H1 (cell line): ENCODE data around the gene KIF3B. TPM values are rescaled to one million over a fixed set of nuclear protein-coding genes. Genes with fewer than 3 reads are reported as not detected.

Experiments
- CTCF ChIA-PET: fragments of 300-600 bp; sonication (Branson Sonifier 250); formaldehyde crosslinking; loops from one replicate; lab custom pipeline; 2021; ENCODE audit not compliant: partially characterized antibody; lab: Charles Lee
- POLR2A ChIA-PET: fragments of 300-600 bp; sonication (Branson Sonifier 250); formaldehyde crosslinking; loops from one replicate; lab custom pipeline; 2021; ENCODE audit warnings: inconsistent platforms; ENCODE audit not compliant: partially characterized antibody; lab: Charles Lee
- DNase-seq, 2 experiments: peaks; one replicate each; pipeline versions ENCODE4 v3.0.0 to v3.0.0-alpha.2; 2010 to 2022; ENCODE audit warnings: low spot score in 2 of 2, low read depth in 1 of 2, mixed read lengths in 1 of 2
- FAIRE-seq: peaks from 2 replicates; lab custom pipeline; 2011; peaks lifted over from hg19 to GRCh38; lab: Jason Lieb, UNC
- H2AFZ ChIP-seq: 2 replicates; pipeline ENCODE4 v1.8.1; 2012; ENCODE audit warnings: low read length, inconsistent platforms
- H2AK5ac ChIP-seq: 2 replicates; pipeline ENCODE4 v1.6.1; 2013; ENCODE audit warnings: low read depth, low read length
- H2BK120ac ChIP-seq: replicated peaks from 2 replicates; pipeline ENCODE3; 2013; ENCODE audit warnings: low read depth, low read length, inconsistent platforms
- H2BK12ac ChIP-seq: 2 replicates; pipeline ENCODE4 v1.6.1; 2013; ENCODE audit warnings: low read depth, low read length
- H2BK15ac ChIP-seq: 2 replicates; pipeline ENCODE4 v1.6.1; 2013; ENCODE audit warnings: low read length
- H2BK20ac ChIP-seq: 2 replicates; pipeline ENCODE4 v1.6.1; 2013; ENCODE audit warnings: low read length
- H2BK5ac ChIP-seq: 2 replicates; pipeline ENCODE4 v1.6.1; 2013; ENCODE audit warnings: low read depth, low read length
- H3K14ac ChIP-seq: 2 replicates; pipeline ENCODE4 v1.6.1; 2013; ENCODE audit warnings: inconsistent platforms; ENCODE audit not compliant: insufficient read length
- H3K18ac ChIP-seq: 2 replicates; pipeline ENCODE4 v1.6.1; 2013; ENCODE audit warnings: low read length; ENCODE audit errors: extremely low read depth
- H3K23ac ChIP-seq: 2 replicates; pipeline ENCODE4 v1.6.1; 2013; ENCODE audit warnings: inconsistent platforms; ENCODE audit not compliant: insufficient read length
- H3K23me2 ChIP-seq: 2 replicates; pipeline ENCODE4 v1.6.1; 2013; ENCODE audit warnings: low read depth, low read length
- H3K27ac ChIP-seq: 2 replicates; pipeline ENCODE4 v1.6.1; 2011; ENCODE audit warnings: low read depth, low read length, inconsistent platforms
- H3K27me3 ChIP-seq, 4 experiments: replicated peaks in 1 of 4; 1 replicate in 1 of 4; 2 replicates in 3 of 4; pipeline versions ENCODE4 v1.6.1 to v1.8.1; 2011 to 2013; ENCODE audit warnings: low read length in 3 of 4, mild to moderate bottlenecking in 3 of 4, inconsistent platforms in 2 of 4, mixed read lengths in 2 of 4, moderate library complexity in 1 of 4; ENCODE audit not compliant: control insufficient read depth in 3 of 4, insufficient read depth in 3 of 4; ENCODE audit errors: extremely low read depth in 1 of 4
- H3K36me3 ChIP-seq, 4 experiments: 2 replicates each; pipeline versions ENCODE4 v1.6.1 to v1.8.1; 2011 to 2013; ENCODE audit warnings: mild to moderate bottlenecking in 4 of 4, low read length in 3 of 4, moderate library complexity in 2 of 4, control low read depth in 1 of 4, inconsistent platforms in 1 of 4; ENCODE audit not compliant: insufficient read depth in 4 of 4, control insufficient read depth in 2 of 4
- H3K4ac ChIP-seq: replicated peaks from 2 replicates; pipeline ENCODE3; 2013; ENCODE audit warnings: low read length, low read depth, mixed read lengths, inconsistent platforms; ENCODE audit not compliant: insufficient read length
- H3K4me1 ChIP-seq, 4 experiments: replicated peaks in 1 of 4; 1 replicate in 1 of 4; 2 replicates in 3 of 4; pipeline versions ENCODE4 v1.6.1 to v1.8.1; 2011 to 2013; ENCODE audit warnings: low read length in 3 of 4, inconsistent platforms in 2 of 4, mixed read lengths in 1 of 4; ENCODE audit not compliant: insufficient read depth in 4 of 4, control insufficient read depth in 3 of 4
- H3K4me2 ChIP-seq, 2 experiments: 2 replicates each; pipeline versions ENCODE4 v1.6.1 to v1.8.1; 2011 to 2013; ENCODE audit warnings: low read depth in 2 of 2, low read length in 2 of 2, control low read depth in 1 of 2, inconsistent platforms in 1 of 2, mild to moderate bottlenecking in 1 of 2; ENCODE audit not compliant: insufficient read depth in 1 of 2
- H3K4me3 ChIP-seq, 4 experiments: fragments of 200-600, 300-600 bp in 1 of 4; sonication (generic), shearing (Covaris generic), sonication (Bioruptor Twin) in 1 of 4; 2 replicates each; pipeline versions ENCODE4 v1.5.1 to v1.8.1; 2011 to 2016; ENCODE audit warnings: low read length in 4 of 4, low read depth in 3 of 4, control low read depth in 2 of 4, inconsistent platforms in 2 of 4, mild to moderate bottlenecking in 2 of 4, mixed read lengths in 1 of 4, moderate library complexity in 1 of 4; ENCODE audit not compliant: insufficient read depth in 2 of 4; ENCODE audit errors: extremely low read depth in 1 of 4
- H3K56ac ChIP-seq: replicated peaks from 2 replicates; pipeline ENCODE3; 2013; ENCODE audit warnings: low read depth, mild to moderate bottlenecking, mixed read lengths, low read length, inconsistent platforms; ENCODE audit not compliant: insufficient read length
- H3K79me1 ChIP-seq: 2 replicates; pipeline ENCODE4 v1.6.1; 2013; ENCODE audit warnings: low read depth, low read length, control low read depth
- H3K79me2 ChIP-seq, 2 experiments: 2 replicates each; pipeline versions ENCODE4 v1.6.1 to v1.8.1; 2012 to 2013; ENCODE audit warnings: low read length in 2 of 2, mild to moderate bottlenecking in 2 of 2, inconsistent platforms in 1 of 2; ENCODE audit not compliant: insufficient read depth in 2 of 2, control insufficient read depth in 1 of 2
- H3K9ac ChIP-seq, 4 experiments: replicated peaks in 1 of 4; 1 replicate in 1 of 4; 2 replicates in 3 of 4; pipeline versions ENCODE4 v1.6.1 to v1.8.1; 2011 to 2013; ENCODE audit warnings: low read depth in 3 of 4, low read length in 3 of 4, control low read depth in 2 of 4, mild to moderate bottlenecking in 2 of 4, moderate library complexity in 2 of 4, inconsistent platforms in 1 of 4; ENCODE audit errors: extremely low read depth in 1 of 4
- H3K9me3 ChIP-seq, 2 experiments: 2 replicates each; pipeline versions ENCODE4 v1.6.1 to v1.8.1; 2012 to 2013; ENCODE audit warnings: mild to moderate bottlenecking in 2 of 2, moderate library complexity in 2 of 2, control low read depth in 1 of 2, inconsistent platforms in 1 of 2, low read depth in 1 of 2, low read length in 1 of 2, mixed read lengths in 1 of 2; ENCODE audit not compliant: insufficient read depth in 2 of 2
- H4K20me1 ChIP-seq, 2 experiments: replicated peaks in 1 of 2; 2 replicates each; pipeline versions ENCODE3 to v1.8.1; 2011 to 2013; ENCODE audit warnings: inconsistent platforms in 2 of 2, low read length in 2 of 2, mild to moderate bottlenecking in 1 of 2; ENCODE audit not compliant: insufficient read depth in 2 of 2, control insufficient read depth in 1 of 2
- H4K5ac ChIP-seq: 2 replicates; pipeline ENCODE4 v1.6.1; 2013; ENCODE audit warnings: low read length, low read depth, mixed read lengths, inconsistent platforms; ENCODE audit not compliant: insufficient read length
- H4K8ac ChIP-seq: 2 replicates; pipeline ENCODE4 v1.8.0; 2013; ENCODE audit warnings: mild to moderate bottlenecking, moderate library complexity, low read length, inconsistent platforms; ENCODE audit not compliant: insufficient read depth; ENCODE audit errors: extremely low read depth
- H4K91ac ChIP-seq: replicated peaks from 2 replicates; pipeline ENCODE3; 2013; ENCODE audit warnings: low read length, mixed read lengths, inconsistent platforms; ENCODE audit not compliant: insufficient read length
- CEBPB ChIP-seq: IDR thresholded peaks from 2 replicates; pipeline ENCODE4 v1.6.1; 2012; ENCODE audit warnings: low read depth, low read length
- CHD2 ChIP-seq: IDR thresholded peaks from 2 replicates; pipeline ENCODE4 v1.6.1; 2012; ENCODE audit warnings: low read length, improper control_type of control experiment
- WGBS, 2 experiments: shearing (Covaris generic) in 1 of 2; methylation state at CpG; one replicate each; pipeline versions ENCODE4 v1.1.6 to v1.1.7; 2013 to 2015; ENCODE audit warnings: low lambda C conversion rate in 2 of 2, mixed read lengths in 2 of 2, inconsistent platforms in 1 of 2, low coverage in 1 of 2, missing lambda C conversion rate in 1 of 2; ENCODE audit not compliant: insufficient replicate concordance in 2 of 2, insufficient coverage in 1 of 2, insufficient read length in 1 of 2; ENCODE audit errors: extremely low coverage in 1 of 2, missing lambda C conversion rate in 1 of 2; 5-methylcytosine and 5-hydroxymethylcytosine counted together
- polyA plus RNA-seq, 7 experiments: library from polyadenylated mRNA; depleted of rRNA in 3 of 7; stranded (reverse) in 5 of 7; unstranded in 2 of 7; fragments of >200 nt in 5 of 7; fragments of 200-250 nt in 2 of 7; gene quantifications; 1 replicate in 5 of 7; 2 replicates in 1 of 7; 4 replicates in 1 of 7; pipeline versions ENCODE4 v1.2.1 to v1.2.3, GENCODE V29; 2011 to 2013; ENCODE audit warnings: missing spikeins in 2 of 7, mixed read lengths in 2 of 7
- total RNA-seq: library from RNA; stranded (reverse); fragmentation: NEBNext Ultra II Directional; extraction: Animal tissue kit (Norgen Biotek cat#: 25700); gene quantifications from 2 replicates; pipeline ENCODE4 v1.2.1, GENCODE V29; 2021

KIF3B gene
- total and polyA plus RNA-seq, 2 of the 8 experiments (the other 6 are each of a cell fraction or from before 2014, with no cell fraction given): 10.1 to 22.4 TPM

GRCh38 chr20:32352121-32352720 lies 74.8 kb downstream of the KIF3B start:
- Histone ChIP-seq H4K8ac (no peak overlapping the region), H3K27ac (no peak overlapping the region), H3K56ac (no peak overlapping the region), H3K23ac (no peak overlapping the region), H3K9me3 (no peaks in the 10 kb centered on the region), H3K4me1 (no peaks in the 10 kb centered on the region; a peak in 1 of 7 replicates), H3K79me2 (no peaks in the 10 kb centered on the region)
- DNase-seq: no peak
- TF ChIP-seq CHD2 (no peak), CEBPB (peak; percentile 16; the same call in 1 of the 2 replicates)
- TF ChIP-seq, all 59 proteins: peak for 1
- H4K5ac ChIP-seq: no peak overlapping the region
- no peaks in the 10 kb centered on the region for H3K36me3 ChIP-seq
- H3K18ac ChIP-seq: no peak overlapping the region
- H3K14ac ChIP-seq: no peak overlapping the region
- no peaks in the 10 kb centered on the region for H3K79me1 ChIP-seq
- no peaks in the 10 kb centered on the region for H4K20me1 ChIP-seq
- H3K4ac ChIP-seq: no peak overlapping the region
- H3K23me2 ChIP-seq: no peaks in the 10 kb centered on the region
- H3K4me2 ChIP-seq: no peak overlapping the region
- H3K9ac ChIP-seq: no peak overlapping the region
- no peak overlapping the region for H3K4me3 ChIP-seq
- no peak overlapping the region for H4K91ac ChIP-seq
- peaks cover 0 to 3% (median 0%) of the 10 kb centered on the region in 4 experiments; a peak in 2 of 7 replicates for H3K27me3 ChIP-seq
- WGBS, 2 experiments: 83% methylated on average over 3 of the region's 3 CpGs; no CpG with 5 or more reads in 1 of the 2 experiments
- ChIA-PET CTCF (interaction anchor here (2.1 kb wide), 1 partner anchor 13 kb away, joined by 14 read pairs; no protein-coding TSS in a partner anchor), POLR2A (interaction anchor here (0.8 kb wide), 1 partner anchor 161 kb away, joined by 3 read pairs; no protein-coding TSS in a partner anchor)
- H2AK5ac ChIP-seq: no peak overlapping the region
- H2BK20ac ChIP-seq: no peak overlapping the region
- no peak overlapping the region for H2BK12ac ChIP-seq
- no peak overlapping the region for H2AFZ ChIP-seq
- H2BK5ac ChIP-seq: no peak overlapping the region
- H2BK120ac ChIP-seq: no peak overlapping the region
- FAIRE-seq: no peak
- H2BK15ac ChIP-seq: no peak overlapping the region
